T-helper 17 cell (primary cell): ENCODE measurements around the gene KLRC4. TPM values are rescaled to one million over a fixed set of nuclear protein-coding genes. Genes with fewer than 3 reads are reported as not detected.

Experiments used
- ATAC-seq: fragments of 150-1000 bp; cut with Tn5 transposase; 2 replicates; pipeline ENCODE4 v1.10.0; 2021; ENCODE audit warnings: mild to moderate bottlenecking, moderate library complexity
- DNase-seq, 3 donors: peaks; one replicate each; pipeline versions ENCODE4 v3.0.0 to v3.0.0-alpha.2; 2020 to 2021
- H3K9me3 ChIP-seq: one replicate; pipeline ENCODE4 v1.7.0; 2013; ENCODE audit warnings: low read length, mild to moderate bottlenecking; ENCODE audit not compliant: control insufficient read depth, poor library complexity, severe bottlenecking
- H3K27ac Mint-ChIP-seq: one replicate; pipeline ENCODE4 v1.8.0; 2022; ENCODE audit warnings: mild to moderate bottlenecking, moderate library complexity, mixed read lengths
- H3K27me3 Mint-ChIP-seq: one replicate; pipeline ENCODE4 v1.8.0; 2022; ENCODE audit warnings: mixed read lengths
- H3K36me3 Mint-ChIP-seq: one replicate; pipeline ENCODE4 v1.8.0; 2022; ENCODE audit warnings: low read depth, mixed read lengths
- H3K4me1 Mint-ChIP-seq: one replicate; pipeline ENCODE4 v1.8.0; 2022; ENCODE audit warnings: mild to moderate bottlenecking, mixed read lengths
- H3K4me3 Mint-ChIP-seq: one replicate; pipeline ENCODE4 v1.8.0; 2022; ENCODE audit warnings: mild to moderate bottlenecking, moderate library complexity, mixed read lengths
- total RNA-seq, 4 donors: library from RNA in 2 of 4; stranded (reverse) in 2 of 4; gene quantifications; one replicate each; pipeline ENCODE4 v1.2.3 and lab custom pipeline; 2022 to 2026

KLRC4 gene
- total RNA-seq, 2 donors from 2014 or later: not detected

DNA sequence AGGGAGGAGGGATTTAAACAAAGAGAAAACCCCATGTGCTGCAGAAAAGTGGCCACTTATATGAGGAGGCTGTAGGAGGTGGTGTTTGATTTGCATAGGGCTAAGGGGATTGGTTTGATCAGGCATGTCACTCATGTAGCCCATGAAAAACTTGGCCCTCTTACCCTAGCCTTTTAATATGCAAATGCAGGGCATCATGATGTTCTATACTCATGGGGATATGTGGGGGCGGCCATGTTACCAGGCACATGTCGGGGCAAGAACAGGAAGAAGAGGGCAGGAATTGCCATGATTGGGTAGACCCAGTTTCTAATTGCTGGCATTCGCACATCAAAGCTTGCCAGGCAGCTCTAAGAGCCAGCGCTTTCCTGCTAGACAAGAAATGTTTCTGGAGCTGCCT, 48.5 kb downstream of the KLRC4 start:
- Mint-ChIP-seq H3K4me3 (no peak overlapping the region), H3K27ac (no peak overlapping the region), H3K4me1 (no peaks in the 10 kb centered on the region), H3K36me3 (no peaks in the 10 kb centered on the region), H3K27me3 (peaks cover 15% of the 10 kb centered on the region)
- ATAC-seq (no peak), DNase-seq (no peak)
- H3K9me3 ChIP-seq: no peaks in the 10 kb centered on the region

DNA sequence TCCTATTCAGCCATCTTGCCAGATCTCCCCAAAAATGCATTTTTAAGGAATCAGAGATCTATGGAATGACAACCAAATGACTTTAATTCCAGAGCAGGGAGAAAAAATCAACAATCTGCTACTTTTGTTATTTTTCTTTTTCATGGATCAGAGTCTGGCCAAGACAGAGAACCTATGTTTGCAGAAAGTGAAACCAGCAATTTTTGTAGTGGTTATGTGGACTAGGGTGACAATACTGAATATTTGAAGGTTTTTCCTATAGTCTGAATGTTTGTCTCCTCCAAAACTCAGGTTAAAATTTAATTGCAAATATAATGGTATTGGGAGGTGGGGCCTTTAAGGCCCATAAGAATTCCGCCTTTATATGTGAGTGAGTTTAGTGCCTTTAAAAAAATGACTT, 50.6 kb downstream of the KLRC4 start:
- DNase-seq (no peak), ATAC-seq (no peak)
- H3K36me3 Mint-ChIP-seq: no peaks in the 10 kb centered on the region
- H3K9me3 ChIP-seq: no peaks in the 10 kb centered on the region
- H3K27me3 Mint-ChIP-seq: peaks cover 18% of the 10 kb centered on the region
- no peak overlapping the region for H3K4me3 Mint-ChIP-seq
- no peaks in the 10 kb centered on the region for H3K4me1 Mint-ChIP-seq
- H3K27ac Mint-ChIP-seq: no peak overlapping the region

DNA sequence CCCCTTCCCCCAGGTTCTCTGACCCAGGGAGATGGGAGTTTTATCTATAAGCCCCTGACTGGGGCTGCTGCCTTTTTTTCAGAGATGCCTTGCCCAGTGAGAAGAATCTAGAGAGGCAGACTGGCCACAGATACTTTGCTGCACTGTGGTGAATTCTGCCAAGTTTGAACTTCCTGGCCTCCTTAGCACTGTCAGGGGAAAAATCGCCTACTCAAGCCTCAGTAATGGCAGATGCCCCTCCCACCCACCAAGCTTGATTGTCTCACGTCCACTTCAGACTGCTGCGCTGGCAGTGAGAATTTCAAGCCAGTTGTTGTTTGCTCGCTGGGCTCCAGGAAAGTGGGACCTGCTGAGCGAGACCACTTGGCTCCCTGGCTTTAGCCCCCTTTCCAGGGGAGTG, 51.4 kb downstream of the KLRC4 start:
- Mint-ChIP-seq H3K4me1 (no peaks in the 10 kb centered on the region), H3K27me3 (peaks cover 18% of the 10 kb centered on the region), H3K36me3 (peaks cover 2% of the 10 kb centered on the region), H3K27ac (no peak overlapping the region), H3K4me3 (no peak overlapping the region)
- H3K9me3 ChIP-seq: no peaks in the 10 kb centered on the region
- DNase-seq (no peak), ATAC-seq (no peak)

Other genes starting within 250 kb of the KLRC4 start
- gene OLR1, start 237.6 kb downstream of the KLRC4 start, total RNA-seq: under 1 TPM in 1 of 2 donors, not detected in 1; 0.15 TPM
- not detected for gene TMEM52B, start 230.7 kb downstream of the KLRC4 start, total RNA-seq
- gene GABARAPL1, start 196.9 kb downstream of the KLRC4 start, total RNA-seq: 100 to 1,000 TPM; 104 to 110 TPM
- 1 to 10 TPM in 1 of 2 donors, not detected in 1; 1.3 TPM for gene KLRD1, start 101.9 kb downstream of the KLRC4 start, total RNA-seq
- gene KLRK1, start 19.7 kb downstream of the KLRC4 start, total RNA-seq: 1 to 10 TPM in 1 of 2 donors, under 1 TPM in 1; 0.78 to 2.0 TPM
- gene KLRC3, start 10.8 kb upstream of the KLRC4 start, total RNA-seq: not detected
- gene KLRC2, start 26.3 kb upstream of the KLRC4 start, total RNA-seq: not detected
- not detected for gene KLRC1, start 43.6 kb upstream of the KLRC4 start, total RNA-seq
- gene EIF2S3B, start 96.1 kb upstream of the KLRC4 start, total RNA-seq: under 1 TPM; 0.45 to 0.50 TPM
- gene MAGOHB, start 203.9 kb upstream of the KLRC4 start, total RNA-seq: 10 to 100 TPM; 10.6 to 11.1 TPM